Lower lobe of right lung (tissue), 2 donors: ENCODE measurements around the gene WDR6. TPM values are rescaled to one million over a fixed set of nuclear protein-coding genes. Genes with fewer than 3 reads are reported as not detected.

ENCODE experiments used
- ATAC-seq, 2 donors: fragments of 200-7000 bp; cut with Tn5 transposase; one replicate each; pipeline ENCODE4 v1.9.1; 2020 to 2022; ENCODE audit warnings: mild to moderate bottlenecking in 2 of 2, moderate library complexity in 2 of 2
- DNase-seq: peaks from one replicate; pipeline ENCODE4 v3.0.0-alpha.2; 2020
- H3K27ac ChIP-seq: fragments of 200-600 bp; one replicate; pipeline ENCODE4 v1.8.0; 2022
- H3K27me3 ChIP-seq: fragments of 200-600 bp; one replicate; pipeline ENCODE4 v1.8.0; 2022; ENCODE audit warnings: low read depth
- H3K36me3 ChIP-seq: fragments of 200-600 bp; one replicate; pipeline ENCODE4 v1.8.0; 2022; ENCODE audit warnings: mild to moderate bottlenecking
- H3K4me1 ChIP-seq: fragments of 200-600 bp; one replicate; pipeline ENCODE4 v1.8.0; 2022
- H3K4me3 ChIP-seq: fragments of 200-600 bp; one replicate; pipeline ENCODE4 v1.8.0; 2022; ENCODE audit warnings: mild to moderate bottlenecking
- H3K9me3 ChIP-seq: fragments of 200-600 bp; one replicate; pipeline ENCODE4 v1.8.0; 2022
- intact Hi-C: fragments of 100-400 bp; cut with DNase I; formaldehyde crosslinking; loops from one replicate; pipeline ENCODE4 v1.11.0; 2022
- total RNA-seq: library from RNA; stranded (reverse); fragmentation: NEBNext Ultra II Directional; extraction: Animal tissue kit (Norgen Biotek cat#: 25700); gene quantifications from one replicate; pipeline ENCODE4 v1.2.1, GENCODE V29; 2021
- TF ChIP-seq, protein P1 (sequence below): fragments of 200-600 bp; IDR thresholded peaks from one replicate; pipeline ENCODE4 v1.8.0; 2022; ENCODE audit warnings: antibody characterized with exemption, mild to moderate bottlenecking
- donor health status: DM: no; HTN: yes; CAD: no; lungs with severe emphysema.

WDR6 gene
- total RNA-seq, 1 donor from 2014 or later, result 157 TPM

DNA sequence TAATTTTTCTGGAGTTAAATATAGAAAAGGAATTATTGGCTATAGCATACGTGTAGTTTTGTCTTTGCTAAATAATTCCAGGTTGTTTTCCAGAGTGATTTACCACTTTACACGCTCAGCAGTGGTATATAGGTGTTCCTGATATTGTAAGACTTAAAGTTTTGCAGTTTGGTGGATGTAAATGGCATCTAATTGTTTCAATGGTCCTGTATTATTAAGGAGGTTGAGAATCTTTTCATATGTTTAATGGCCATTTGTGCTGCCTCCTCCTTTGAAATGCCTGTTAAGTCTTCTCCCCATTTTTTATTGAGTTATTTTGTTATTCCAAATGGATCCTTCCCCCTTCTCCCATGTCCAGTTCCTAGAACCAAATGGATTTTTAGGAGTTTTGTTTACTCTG, 43.6 kb upstream of the WDR6 start:
- peaks cover 72% of the 10 kb centered on the region for H3K36me3 ChIP-seq
- intact Hi-C loops, result no loop called here
- ATAC-seq, result no peak
- H3K4me1 ChIP-seq, result no peaks in the 10 kb centered on the region
- no peaks in the 10 kb centered on the region for H3K9me3 ChIP-seq
- TF ChIP-seq, protein P1, sequence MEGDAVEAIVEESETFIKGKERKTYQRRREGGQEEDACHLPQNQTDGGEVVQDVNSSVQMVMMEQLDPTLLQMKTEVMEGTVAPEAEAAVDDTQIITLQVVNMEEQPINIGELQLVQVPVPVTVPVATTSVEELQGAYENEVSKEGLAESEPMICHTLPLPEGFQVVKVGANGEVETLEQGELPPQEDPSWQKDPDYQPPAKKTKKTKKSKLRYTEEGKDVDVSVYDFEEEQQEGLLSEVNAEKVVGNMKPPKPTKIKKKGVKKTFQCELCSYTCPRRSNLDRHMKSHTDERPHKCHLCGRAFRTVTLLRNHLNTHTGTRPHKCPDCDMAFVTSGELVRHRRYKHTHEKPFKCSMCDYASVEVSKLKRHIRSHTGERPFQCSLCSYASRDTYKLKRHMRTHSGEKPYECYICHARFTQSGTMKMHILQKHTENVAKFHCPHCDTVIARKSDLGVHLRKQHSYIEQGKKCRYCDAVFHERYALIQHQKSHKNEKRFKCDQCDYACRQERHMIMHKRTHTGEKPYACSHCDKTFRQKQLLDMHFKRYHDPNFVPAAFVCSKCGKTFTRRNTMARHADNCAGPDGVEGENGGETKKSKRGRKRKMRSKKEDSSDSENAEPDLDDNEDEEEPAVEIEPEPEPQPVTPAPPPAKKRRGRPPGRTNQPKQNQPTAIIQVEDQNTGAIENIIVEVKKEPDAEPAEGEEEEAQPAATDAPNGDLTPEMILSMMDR, result no peak
- H3K27ac ChIP-seq, result no peak overlapping the region
- no peak for DNase-seq
- H3K27me3 ChIP-seq, result no peaks in the 10 kb centered on the region
- no peak overlapping the region for H3K4me3 ChIP-seq

- TF ChIP-seq, protein P1, result no peak
- Histone ChIP-seq H3K27ac (no peak overlapping the region), H3K9me3 (no peaks in the 10 kb centered on the region), H3K27me3 (no peaks in the 10 kb centered on the region), H3K4me1 (no peaks in the 10 kb centered on the region), H3K36me3 (peaks cover 96% of the 10 kb centered on the region), H3K4me3 (no peak overlapping the region)
- ATAC-seq, result no peak
- no peak for DNase-seq
- intact Hi-C loops, result no loop called here
Observed at GRCh38 chr3:48966367-48966766, 40.8 kb upstream of the WDR6 start.

- Histone ChIP-seq H3K4me3 (no peak overlapping the region), H3K36me3 (peaks cover 96% of the 10 kb centered on the region), H3K9me3 (no peaks in the 10 kb centered on the region), H3K27ac (no peak overlapping the region), H3K27me3 (no peaks in the 10 kb centered on the region), H3K4me1 (no peaks in the 10 kb centered on the region)
- DNase-seq (no peak), ATAC-seq (peak in 1 of 2 donors; percentile 54)
- intact Hi-C loops, result no loop called here
- TF ChIP-seq, protein P1, result no peak
Observed at GRCh38 chr3:48966876-48967361, 40.3 kb upstream of the WDR6 start.

GRCh38 chr3:48970586-48970985, 36.6 kb upstream of the WDR6 start:
- TF ChIP-seq, protein P1, result no peak
- no peaks in the 10 kb centered on the region for H3K9me3 ChIP-seq
- no peaks in the 10 kb centered on the region for H3K4me1 ChIP-seq
- no peak overlapping the region for H3K4me3 ChIP-seq
- intact Hi-C loops, result no loop called here
- peaks cover 100% of the 10 kb centered on the region for H3K36me3 ChIP-seq
- no peaks in the 10 kb centered on the region for H3K27me3 ChIP-seq
- no peak for ATAC-seq
- no peak for DNase-seq
- no peak overlapping the region for H3K27ac ChIP-seq

DNA sequence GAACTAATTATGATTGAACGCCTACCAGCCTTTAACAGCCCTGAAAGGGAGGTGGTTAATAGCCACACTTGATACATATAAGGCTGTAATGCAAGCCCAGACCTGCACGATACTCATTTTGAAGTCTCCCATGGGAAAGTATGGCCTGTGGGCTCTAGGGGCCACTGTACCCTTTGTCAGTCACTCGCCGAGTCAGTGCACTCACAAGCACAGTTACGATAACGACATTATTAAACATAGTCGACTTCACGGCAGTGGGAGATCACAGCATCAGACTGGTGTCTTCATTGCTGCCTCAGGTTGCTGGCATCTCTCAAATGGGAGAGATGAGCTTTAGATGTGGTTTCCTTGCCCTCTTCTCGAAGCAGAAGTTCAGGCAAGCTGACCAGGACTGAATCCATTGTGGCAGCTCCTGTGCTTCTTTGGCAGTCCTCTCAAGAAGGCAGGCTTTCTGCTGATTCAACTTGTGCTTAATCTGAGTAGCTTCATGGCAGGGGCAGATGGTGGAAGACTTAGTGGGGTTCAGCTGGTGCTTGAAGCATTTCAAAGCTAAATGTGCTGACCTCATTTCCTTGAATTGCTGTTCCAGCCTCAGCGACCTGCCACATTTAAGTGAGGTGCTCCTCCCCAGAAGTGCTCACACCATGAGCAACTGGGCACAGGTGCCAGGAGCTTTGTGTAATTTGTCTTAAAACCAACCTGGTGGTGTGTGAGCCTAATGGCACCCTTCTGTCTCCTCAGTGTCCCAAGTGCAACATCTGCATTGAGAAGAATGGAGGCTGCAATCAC, 32.9 kb upstream of the WDR6 start:
- TF ChIP-seq, protein P1, result no peak
- no peaks in the 10 kb centered on the region for H3K4me1 ChIP-seq
- no peaks in the 10 kb centered on the region for H3K9me3 ChIP-seq
- H3K27me3 ChIP-seq, result no peaks in the 10 kb centered on the region
- DNase-seq, result no peak
- ATAC-seq, result no peak
- H3K27ac ChIP-seq, result no peak overlapping the region
- intact Hi-C loops, result no loop called here
- H3K36me3 ChIP-seq, result peaks cover 98% of the 10 kb centered on the region
- no peak overlapping the region for H3K4me3 ChIP-seq
